ENCODE results near the gene CHD2.

The CHD2 gene

GRCh38 chr15:92962914-92963313, 62.8 kb downstream of the CHD2 start:
- TF ChIP-seq CTCF (IDR thresholded peaks at IDR 0.05; ENCODE audit: low read depth, low read length) = no peak
- H3K4me3 ChIP-seq (ENCODE audit: low read depth, low read length) = no peak overlapping the region
- no peak for DNase-seq (ENCODE audit: low read depth, low spot score)
- in situ Hi-C loops (cut with HindIII; ENCODE audit: low sequenced_read_pairs) = no loop called here

GRCh38 chr15:92963794-92964193, 63.7 kb downstream of the CHD2 start:
- no peak overlapping the region for H3K4me3 ChIP-seq (ENCODE audit: low read depth, low read length)
- in situ Hi-C loops (cut with HindIII; ENCODE audit: low sequenced_read_pairs) = no loop called here
- DNase-seq (ENCODE audit: low read depth, low spot score) = no peak
- TF ChIP-seq CTCF (IDR thresholded peaks at IDR 0.05; ENCODE audit: low read depth, low read length) = no peak

- in situ Hi-C loops (cut with HindIII; ENCODE audit: low sequenced_read_pairs) = no loop called here
- H3K4me3 ChIP-seq (ENCODE audit: low read depth, low read length) = no peak overlapping the region
- no peak for TF ChIP-seq CTCF (IDR thresholded peaks at IDR 0.05; ENCODE audit: low read depth, low read length)
- no peak for DNase-seq (ENCODE audit: low read depth, low spot score)
These were observed 69.0 kb downstream of the CHD2 start for GRCh38 chr15:92968926-92969651.

GRCh38 chr15:92970656-92971055, 70.5 kb downstream of the CHD2 start:
- TF ChIP-seq CTCF (IDR thresholded peaks at IDR 0.05; ENCODE audit: low read depth, low read length) = no peak
- in situ Hi-C loops (cut with HindIII; ENCODE audit: low sequenced_read_pairs) = no loop called here
- no peak overlapping the region for H3K4me3 ChIP-seq (ENCODE audit: low read depth, low read length)
- DNase-seq (ENCODE audit: low read depth, low spot score) = no peak

GRCh38 chr15:92971081-92971480, 71.0 kb downstream of the CHD2 start:
- in situ Hi-C loops (cut with HindIII; ENCODE audit: low sequenced_read_pairs) = no loop called here
- no peak overlapping the region for H3K4me3 ChIP-seq (ENCODE audit: low read depth, low read length)
- no peak for TF ChIP-seq CTCF (IDR thresholded peaks at IDR 0.05; ENCODE audit: low read depth, low read length)
- no peak for DNase-seq (ENCODE audit: low read depth, low spot score)

GRCh38 chr15:92971713-92972112, 71.6 kb downstream of the CHD2 start:
- in situ Hi-C loops (cut with HindIII; ENCODE audit: low sequenced_read_pairs) = no loop called here

More at GRCh38 chr15:92971713-92972112, 71.6 kb downstream of the CHD2 start:
- TF ChIP-seq CTCF (IDR thresholded peaks at IDR 0.05; ENCODE audit: low read depth, low read length) = no peak
- DNase-seq (ENCODE audit: low read depth, low spot score) = no peak
- H3K4me3 ChIP-seq (ENCODE audit: low read depth, low read length) = no peak overlapping the region
